COLO668 (cell line): ENCODE measurements around the gene EP400.

Experiments
- DNase-seq: peaks from one replicate; lab custom pipeline; 2025; ENCODE audit not compliant: unreplicated experiment; lab: John Stamatoyannopoulos, UW

EP400 gene

GRCh38 chr12:131912518-131913274 is 37.0 kb upstream of the EP400 start:
- no peak for DNase-seq

DNA sequence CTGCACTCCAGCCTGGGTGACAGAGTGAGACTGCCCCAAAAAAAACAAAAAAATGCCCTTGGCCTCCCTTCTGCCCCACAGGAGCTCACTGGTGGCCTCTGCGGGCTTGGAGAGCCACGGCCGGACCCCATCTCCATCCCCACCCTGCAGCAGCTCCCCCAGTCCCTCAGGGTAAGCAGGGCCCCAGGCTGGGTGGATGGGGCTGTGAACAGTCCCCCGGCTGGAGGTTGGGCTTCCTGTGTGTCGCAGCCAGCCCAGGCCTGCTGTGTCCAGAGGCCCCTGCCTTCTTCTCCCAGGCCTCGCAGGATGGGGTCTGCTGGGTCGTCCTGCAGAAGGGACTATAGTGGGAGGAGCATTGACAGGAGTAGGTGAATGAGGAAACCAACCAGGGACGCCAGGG is 36.1 kb upstream of the EP400 start:
- no peak for DNase-seq

DNA sequence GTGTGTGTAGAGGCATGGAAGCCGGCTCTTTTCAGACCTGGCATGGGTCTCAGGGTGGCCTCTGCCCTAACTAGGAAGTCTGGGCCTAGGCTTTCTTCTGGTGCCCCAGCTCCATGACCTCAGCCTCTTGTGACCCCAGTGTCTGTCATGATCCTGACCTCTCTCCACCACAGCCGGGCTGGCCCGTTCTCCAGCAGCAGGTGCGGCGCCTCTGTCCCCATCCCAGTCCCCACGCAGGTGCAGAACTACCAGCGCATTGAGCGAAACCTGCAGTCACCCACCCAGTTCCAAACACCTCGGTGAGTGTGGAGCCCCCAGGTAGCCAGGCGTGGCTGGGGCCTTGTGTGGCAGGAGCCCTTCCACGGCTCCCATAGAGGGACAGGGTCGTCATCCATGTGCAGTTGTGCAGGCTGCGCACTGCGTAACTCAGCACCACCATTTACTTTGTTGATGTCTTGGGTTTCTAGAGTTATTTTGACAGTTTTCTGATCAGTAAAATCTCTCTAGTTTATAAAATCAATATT is 35.5 kb upstream of the EP400 start:
- DNase-seq = no peak

GRCh38 chr12:131915000-131915689 is 34.6 kb upstream of the EP400 start:
- no peak for DNase-seq

- DNase-seq = no peak
Observed at GRCh38 chr12:131915823-131916222, 33.9 kb upstream of the EP400 start.

DNA sequence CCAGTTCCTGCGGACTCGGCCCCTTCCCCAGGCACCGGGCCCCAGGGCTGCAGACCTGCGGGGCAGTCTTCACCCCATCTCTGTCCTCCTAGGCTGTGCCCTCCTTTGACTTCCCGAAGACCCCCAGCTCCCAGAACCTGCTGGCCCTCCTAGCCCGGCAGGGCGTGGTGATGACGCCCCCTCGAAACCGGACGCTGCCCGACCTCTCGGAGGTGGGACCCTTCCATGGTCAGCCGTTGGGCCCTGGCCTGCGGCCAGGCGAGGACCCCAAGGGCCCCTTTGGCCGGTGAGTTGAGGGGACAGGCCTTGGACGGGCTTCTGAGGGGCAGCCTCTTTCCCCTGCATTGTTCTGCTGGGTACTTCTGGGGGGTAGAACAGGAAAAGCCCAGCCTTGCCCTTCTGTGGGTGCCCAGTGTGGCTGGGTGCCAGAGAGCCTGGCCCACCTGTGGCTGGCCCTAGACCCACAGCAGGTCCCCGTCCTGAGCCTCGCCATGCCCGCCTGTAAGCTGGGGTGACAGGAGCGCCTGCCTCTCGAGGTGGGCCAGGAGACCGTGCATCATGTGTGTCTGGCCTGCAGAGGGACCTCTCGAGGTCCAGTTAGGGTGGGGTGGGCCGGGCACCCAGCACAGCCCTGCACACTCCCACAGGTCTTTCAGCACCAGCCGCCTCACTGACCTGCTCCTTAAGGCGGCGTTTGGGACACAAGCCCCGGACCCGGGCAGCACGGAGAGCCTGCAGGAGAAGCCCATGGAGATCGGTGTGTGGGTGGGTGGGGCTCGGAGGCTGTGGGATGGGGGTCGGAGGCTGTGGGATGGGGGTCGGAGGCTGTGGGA is 33.2 kb upstream of the EP400 start:
- DNase-seq = no peak

DNA sequence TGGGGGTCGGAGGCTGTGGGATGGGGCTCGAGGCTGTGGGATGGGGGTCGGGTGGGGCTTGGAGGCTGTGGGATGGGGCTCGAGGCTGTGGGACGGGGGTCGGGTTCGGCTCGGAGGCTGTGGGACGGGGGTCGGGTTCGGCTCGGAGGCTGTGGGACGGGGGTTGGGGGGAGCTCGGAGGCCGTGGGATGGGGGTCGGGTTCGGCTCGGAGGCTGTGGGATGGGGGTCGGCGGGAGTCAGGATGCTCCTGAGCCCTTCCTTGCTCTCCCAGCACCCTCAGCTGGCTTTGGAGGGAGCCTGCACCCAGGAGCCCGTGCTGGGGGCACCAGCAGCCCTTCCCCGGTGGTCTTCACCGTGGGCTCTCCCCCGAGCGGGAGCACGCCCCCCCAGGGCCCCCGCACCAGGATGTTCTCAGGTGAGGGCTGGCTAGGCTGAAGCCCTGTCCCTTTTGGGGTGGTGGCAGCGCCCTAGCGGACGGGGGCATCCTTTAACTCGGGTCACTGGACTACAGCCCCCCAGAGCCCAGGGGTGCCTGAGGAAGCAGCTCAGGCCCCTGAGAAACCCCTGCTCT is 32.5 kb upstream of the EP400 start:
- DNase-seq = no peak

- DNase-seq = no peak
Observed at GRCh38 chr12:131917711-131918306, 31.9 kb upstream of the EP400 start.

- DNase-seq = no peak
Observed at GRCh38 chr12:131918311-131919050, 31.3 kb upstream of the EP400 start.

DNA sequence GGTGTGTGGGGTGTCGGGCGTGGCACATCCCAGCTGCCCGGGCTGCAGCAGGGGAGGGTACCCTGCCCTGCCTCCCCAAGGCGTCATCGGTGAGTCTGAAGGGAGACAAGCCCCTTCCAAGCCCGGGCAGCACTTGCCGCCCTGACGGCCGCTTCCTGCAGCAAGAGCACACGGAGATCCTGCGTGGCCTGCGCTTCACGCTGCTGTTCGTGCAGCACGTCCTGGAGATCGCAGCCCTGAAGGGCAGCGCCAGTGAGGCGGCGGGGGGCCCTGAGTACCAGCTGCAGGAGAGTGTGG is 30.7 kb upstream of the EP400 start:
- no peak for DNase-seq

DNA sequence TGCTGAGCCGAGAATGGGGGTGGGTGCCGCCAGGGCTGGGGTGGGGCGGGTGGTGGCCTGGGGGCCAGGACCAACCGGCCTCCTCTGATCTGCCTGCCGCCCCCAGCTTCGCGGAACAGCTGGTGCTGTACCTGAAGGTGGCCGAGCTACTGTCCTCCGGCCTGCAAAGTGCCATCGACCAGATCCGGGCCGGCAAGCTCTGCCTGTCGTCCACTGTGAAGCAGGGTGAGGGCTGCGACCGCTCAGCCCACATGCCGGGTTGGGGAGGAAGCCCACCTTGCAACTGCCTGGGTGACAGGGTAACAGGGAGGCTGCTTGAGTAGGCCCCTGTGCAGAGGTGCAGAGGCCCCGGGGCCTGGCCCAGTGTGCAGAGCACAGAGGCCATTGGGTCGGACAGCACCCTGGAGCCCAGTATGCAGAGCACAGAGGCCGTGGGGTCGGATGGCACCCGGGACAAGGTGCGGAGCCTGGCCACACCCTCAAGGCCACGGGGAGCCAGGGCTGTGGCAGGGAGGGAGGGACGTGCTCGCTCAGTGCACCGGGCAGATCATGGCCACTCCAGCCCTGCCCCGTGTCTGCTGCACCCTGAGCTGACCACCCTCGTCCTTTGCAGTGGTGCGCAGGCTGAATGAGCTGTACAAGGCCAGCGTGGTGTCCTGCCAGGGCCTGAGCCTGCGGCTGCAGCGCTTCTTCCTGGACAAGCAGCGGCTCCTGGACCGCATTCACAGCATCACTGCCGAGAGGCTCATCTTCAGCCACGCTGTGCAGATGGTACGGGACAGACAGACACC is 30.2 kb upstream of the EP400 start:
- no peak for DNase-seq

- no peak for DNase-seq
Observed at GRCh38 chr12:131920157-131920508, 29.6 kb upstream of the EP400 start.

GRCh38 chr12:131920902-131921840 is 28.6 kb upstream of the EP400 start:
- no peak for DNase-seq

DNA sequence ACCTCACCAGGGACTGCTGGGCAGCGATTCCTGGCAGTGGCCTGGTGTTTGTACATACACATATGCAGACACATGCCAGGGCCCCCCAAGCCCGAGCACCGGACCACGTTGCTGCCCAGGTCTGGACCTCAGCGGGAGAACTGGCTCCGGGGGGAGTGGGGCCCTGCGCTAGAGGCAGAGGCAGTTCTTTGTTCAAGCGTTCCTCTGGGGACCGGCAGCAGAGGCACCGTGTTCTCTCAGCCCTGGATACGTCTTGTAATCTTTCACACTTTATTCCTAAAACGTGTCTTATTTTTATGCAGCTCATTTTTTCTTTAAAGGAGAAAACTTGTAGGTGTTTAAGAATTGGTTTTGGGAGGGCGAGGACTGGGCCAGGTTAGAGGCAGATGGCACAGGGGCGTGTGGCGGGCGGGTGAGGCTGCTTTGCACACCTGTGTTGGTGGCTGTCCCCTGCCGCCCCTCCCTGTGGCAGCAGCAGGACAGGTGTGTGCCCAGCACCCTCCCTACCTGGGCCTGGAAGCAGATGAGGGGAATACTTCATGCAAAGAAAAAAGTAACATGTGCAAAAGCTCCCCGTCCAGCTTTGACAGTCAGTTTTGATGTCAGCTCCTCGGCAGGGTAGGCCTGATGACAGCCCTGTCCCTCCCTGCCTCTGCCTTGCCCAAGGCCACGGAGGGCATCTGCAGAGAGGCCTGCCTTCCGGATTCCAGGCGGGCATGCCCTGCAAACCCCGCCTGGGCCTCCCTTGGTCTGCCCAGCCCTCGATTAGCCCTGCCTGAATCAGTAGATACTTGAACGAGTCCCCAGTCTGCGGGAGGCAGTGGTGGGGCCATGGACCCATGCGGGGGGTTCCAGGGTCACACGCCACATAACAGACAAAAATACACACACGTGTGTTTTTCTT is 27.6 kb upstream of the EP400 start:
- DNase-seq = no peak

- no peak for DNase-seq
Observed at GRCh38 chr12:131922772-131923171, 27.0 kb upstream of the EP400 start.

GRCh38 chr12:131923260-131923659 is 26.5 kb upstream of the EP400 start:
- DNase-seq = no peak
